HepG2 (cell line): ENCODE results near the gene TOPBP1. TPM values are rescaled to one million over a fixed set of nuclear protein-coding genes. Genes with fewer than 3 reads are reported as not detected.
A peak's percentile ranks its signal among the peaks of the same experiment; 100 is the strongest.

Experiments used
- DMAP1 ChIP-seq: IDR thresholded peaks from 2 replicates; pipeline ENCODE4 v1.6.1; 2016
- KDM1A ChIP-seq: IDR thresholded peaks from 2 replicates; pipeline ENCODE4 v1.6.1; 2016; ENCODE audit warnings: missing compliant biosample characterization
- POGZ ChIP-seq: sonication (generic); formaldehyde crosslinking; IDR thresholded peaks from 2 replicates; pipeline ENCODE4 v1.4.0; 2020; ENCODE audit warnings: mild to moderate bottlenecking, missing genetic modification reagents
- PRMT3 ChIP-seq: sonication (generic); formaldehyde crosslinking; IDR thresholded peaks from 2 replicates; pipeline ENCODE4 v1.8.1; 2022; ENCODE audit warnings: low read depth, mild to moderate bottlenecking, moderate library complexity, missing genetic modification reagents, borderline replicate concordance
- YEATS4 ChIP-seq: sonication (generic); formaldehyde crosslinking; IDR thresholded peaks from 2 replicates; pipeline ENCODE4 v1.4.0; 2020; ENCODE audit warnings: missing genetic modification reagents, borderline replicate concordance
- YY1 ChIP-seq: IDR thresholded peaks from 2 replicates; pipeline ENCODE4 v1.6.1; 2011; ENCODE audit warnings: low read length, low read depth, moderate library complexity, mild to moderate bottlenecking; ENCODE audit not compliant: insufficient read depth, insufficient replicate concordance
- ZBTB21 ChIP-seq: sonication (generic); formaldehyde crosslinking; IDR thresholded peaks from 2 replicates; pipeline ENCODE4 v1.4.0; 2020; ENCODE audit warnings: missing genetic modification reagents
- ZNF232 ChIP-seq: sonication (generic); formaldehyde crosslinking; IDR thresholded peaks from 2 replicates; pipeline ENCODE4 v1.4.0; 2020; ENCODE audit warnings: missing genetic modification reagents, borderline replicate concordance
- ZNF510 ChIP-seq: sonication (generic); formaldehyde crosslinking; IDR thresholded peaks from 2 replicates; pipeline ENCODE4 v1.4.0; 2020; ENCODE audit warnings: low read depth, mild to moderate bottlenecking, missing genetic modification reagents
- ZNF530 ChIP-seq: sonication (generic); formaldehyde crosslinking; IDR thresholded peaks from 2 replicates; pipeline ENCODE4 v1.5.0; 2020; ENCODE audit warnings: low read depth, mild to moderate bottlenecking, missing genetic modification reagents
- ZNF563 ChIP-seq: sonication (generic); formaldehyde crosslinking; IDR thresholded peaks from 2 replicates; pipeline ENCODE4 v1.8.0; 2022; ENCODE audit warnings: mild to moderate bottlenecking, moderate library complexity, missing genetic modification reagents
- ZNF777 ChIP-seq: sonication (generic); formaldehyde crosslinking; IDR thresholded peaks from 2 replicates; pipeline ENCODE4 v1.4.0; 2020; ENCODE audit warnings: missing genetic modification reagents
- polyA plus RNA-seq, 8 experiments: library from polyadenylated mRNA; depleted of rRNA in 3 of 8; stranded (reverse) in 7 of 8; unstranded in 1 of 8; fragments of >200 nt; fragmentation: Illumina TruSeq in 4 of 8; extraction: Trizol in 4 of 8; gene quantifications; 2 replicates each; pipeline versions ENCODE4 v1.2.1 to v1.2.3, GENCODE V29; 2011 to 2016; ENCODE audit warnings: low read depth in 4 of 8, missing spikeins in 1 of 8, mixed read lengths in 1 of 8; ENCODE audit not compliant: insufficient read depth in 1 of 8
- total RNA-seq, 5 experiments: library from RNA; depleted of rRNA; stranded (reverse); fragments of >200 nt; fragmentation: Illumina TruSeq; extraction: Trizol; gene quantifications; 2 replicates each; pipeline ENCODE4 v1.2.3, GENCODE V29; 2016; ENCODE audit warnings: low read depth in 1 of 5
- TF ChIP-seq, protein P1 (sequence below): sonication (generic); formaldehyde crosslinking; IDR thresholded peaks from 2 replicates; pipeline ENCODE4 v1.4.0; 2020; ENCODE audit warnings: low read depth, missing genetic modification reagents
- TF ChIP-seq, protein P2 (sequence below): sonication (generic); formaldehyde crosslinking; IDR thresholded peaks from 2 replicates; pipeline ENCODE4 v1.8.0; 2022; ENCODE audit warnings: missing genetic modification reagents, mild to moderate bottlenecking, borderline replicate concordance

Gene TOPBP1
- total and polyA plus RNA-seq, 2 of the 13 experiments (the other 11 are each of a cell fraction or from before 2014, with no cell fraction given), result 24.3 to 42.9 TPM

DNA sequence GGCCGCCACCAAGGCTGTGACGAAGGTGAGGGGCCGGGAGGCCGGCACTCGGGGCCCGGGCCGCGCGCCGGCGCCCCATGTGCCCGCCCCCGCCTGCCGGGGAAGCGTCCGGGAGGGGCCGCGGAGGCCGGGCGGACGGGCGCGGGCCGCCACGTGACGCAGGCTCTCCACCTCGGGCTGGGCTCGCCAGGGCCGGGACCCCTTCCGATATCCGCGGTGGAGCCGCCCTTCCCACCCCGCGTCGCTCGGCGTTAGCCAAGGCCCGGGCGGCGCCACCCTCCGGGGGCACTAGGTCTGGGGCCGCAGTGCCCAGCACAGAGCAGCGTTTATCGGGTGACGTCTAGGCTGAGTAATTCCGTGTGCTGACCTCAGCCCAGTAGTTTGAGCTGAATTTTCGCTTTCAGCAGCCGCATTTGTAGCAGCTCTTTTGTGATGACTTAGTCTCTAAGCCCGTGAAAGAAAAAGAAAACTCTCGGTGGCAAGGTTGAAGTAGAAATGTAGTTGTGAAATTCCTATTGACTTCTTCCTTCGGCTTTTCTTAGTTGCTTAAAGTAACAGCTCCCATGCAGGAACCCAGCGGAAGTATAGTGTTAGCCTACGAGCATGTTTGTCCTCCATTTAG, 87.4 kb downstream of the TOPBP1 start (continued):
- TF ChIP-seq, protein P1, sequence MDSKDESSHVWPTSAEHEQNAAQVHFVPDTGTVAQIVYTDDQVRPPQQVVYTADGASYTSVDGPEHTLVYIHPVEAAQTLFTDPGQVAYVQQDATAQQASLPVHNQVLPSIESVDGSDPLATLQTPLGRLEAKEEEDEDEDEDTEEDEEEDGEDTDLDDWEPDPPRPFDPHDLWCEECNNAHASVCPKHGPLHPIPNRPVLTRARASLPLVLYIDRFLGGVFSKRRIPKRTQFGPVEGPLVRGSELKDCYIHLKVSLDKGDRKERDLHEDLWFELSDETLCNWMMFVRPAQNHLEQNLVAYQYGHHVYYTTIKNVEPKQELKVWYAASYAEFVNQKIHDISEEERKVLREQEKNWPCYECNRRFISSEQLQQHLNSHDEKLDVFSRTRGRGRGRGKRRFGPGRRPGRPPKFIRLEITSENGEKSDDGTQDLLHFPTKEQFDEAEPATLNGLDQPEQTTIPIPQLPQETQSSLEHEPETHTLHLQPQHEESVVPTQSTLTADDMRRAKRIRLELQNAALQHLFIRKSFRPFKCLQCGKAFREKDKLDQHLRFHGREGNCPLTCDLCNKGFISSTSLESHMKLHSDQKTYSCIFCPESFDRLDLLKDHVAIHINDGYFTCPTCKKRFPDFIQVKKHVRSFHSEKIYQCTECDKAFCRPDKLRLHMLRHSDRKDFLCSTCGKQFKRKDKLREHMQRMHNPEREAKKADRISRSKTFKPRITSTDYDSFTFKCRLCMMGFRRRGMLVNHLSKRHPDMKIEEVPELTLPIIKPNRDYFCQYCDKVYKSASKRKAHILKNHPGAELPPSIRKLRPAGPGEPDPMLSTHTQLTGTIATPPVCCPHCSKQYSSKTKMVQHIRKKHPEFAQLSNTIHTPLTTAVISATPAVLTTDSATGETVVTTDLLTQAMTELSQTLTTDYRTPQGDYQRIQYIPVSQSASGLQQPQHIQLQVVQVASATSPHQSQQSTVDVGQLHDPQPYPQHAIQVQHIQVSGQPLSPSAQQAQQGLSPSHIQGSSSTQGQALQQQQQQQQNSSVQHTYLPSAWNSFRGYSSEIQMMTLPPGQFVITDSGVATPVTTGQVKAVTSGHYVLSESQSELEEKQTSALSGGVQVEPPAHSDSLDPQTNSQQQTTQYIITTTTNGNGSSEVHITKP (CRISPR knock-in tag), result peak; percentile 93
- no peak for TF ChIP-seq KDM1A (CRISPR knock-in tag)
- TF ChIP-seq ZNF777 (CRISPR knock-in tag), result peak; percentile 74
- no peak for TF ChIP-seq ZNF530
- TF ChIP-seq ZNF563, result no peak
- TF ChIP-seq YEATS4 (CRISPR knock-in tag), result 0 out of 2 replicates have a peak, but pooled peaks have one; percentile 49
- TF ChIP-seq YY1, result peak; percentile 31
- TF ChIP-seq POGZ (CRISPR knock-in tag), result 0 out of 2 replicates have a peak, but pooled peaks have one; percentile 23
- TF ChIP-seq ZNF232, result peak; percentile 24; the same call in 1 of the 2 replicates
- TF ChIP-seq, protein P2, sequence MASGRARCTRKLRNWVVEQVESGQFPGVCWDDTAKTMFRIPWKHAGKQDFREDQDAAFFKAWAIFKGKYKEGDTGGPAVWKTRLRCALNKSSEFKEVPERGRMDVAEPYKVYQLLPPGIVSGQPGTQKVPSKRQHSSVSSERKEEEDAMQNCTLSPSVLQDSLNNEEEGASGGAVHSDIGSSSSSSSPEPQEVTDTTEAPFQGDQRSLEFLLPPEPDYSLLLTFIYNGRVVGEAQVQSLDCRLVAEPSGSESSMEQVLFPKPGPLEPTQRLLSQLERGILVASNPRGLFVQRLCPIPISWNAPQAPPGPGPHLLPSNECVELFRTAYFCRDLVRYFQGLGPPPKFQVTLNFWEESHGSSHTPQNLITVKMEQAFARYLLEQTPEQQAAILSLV (CRISPR knock-in tag), result no peak
- peak; percentile 56; the same call in 1 of the 2 replicates for TF ChIP-seq DMAP1 (CRISPR knock-in tag)
- no peak for TF ChIP-seq ZNF510 (CRISPR knock-in tag)
- TF ChIP-seq ZBTB21 (CRISPR knock-in tag), result peak; percentile 71
- peak; percentile 65; the same call in 1 of the 2 replicates for TF ChIP-seq PRMT3 (CRISPR knock-in tag)
- TF ChIP-seq, all 625 proteins: peak for 96
